Stimulated activated CD8-positive, alpha-beta memory T cell treated with anti-CD3 and anti-CD28 coated beads, Interleukin-7, amount 100 ng/mL, for 4 hours (primary cell): ENCODE measurements around the gene C7.
"Not testable (repeated sequence)": the region's sequence is repeated elsewhere in the genome, so short reads cannot be mapped to it uniquely, and the experiment has no call there.

ENCODE experiments used
- DNase-seq, 2 donors: peaks; one replicate each; pipeline ENCODE4 v3.0.0-alpha.2; 2020; ENCODE audit warnings: low read depth in 2 of 2

The C7 gene

DNA sequence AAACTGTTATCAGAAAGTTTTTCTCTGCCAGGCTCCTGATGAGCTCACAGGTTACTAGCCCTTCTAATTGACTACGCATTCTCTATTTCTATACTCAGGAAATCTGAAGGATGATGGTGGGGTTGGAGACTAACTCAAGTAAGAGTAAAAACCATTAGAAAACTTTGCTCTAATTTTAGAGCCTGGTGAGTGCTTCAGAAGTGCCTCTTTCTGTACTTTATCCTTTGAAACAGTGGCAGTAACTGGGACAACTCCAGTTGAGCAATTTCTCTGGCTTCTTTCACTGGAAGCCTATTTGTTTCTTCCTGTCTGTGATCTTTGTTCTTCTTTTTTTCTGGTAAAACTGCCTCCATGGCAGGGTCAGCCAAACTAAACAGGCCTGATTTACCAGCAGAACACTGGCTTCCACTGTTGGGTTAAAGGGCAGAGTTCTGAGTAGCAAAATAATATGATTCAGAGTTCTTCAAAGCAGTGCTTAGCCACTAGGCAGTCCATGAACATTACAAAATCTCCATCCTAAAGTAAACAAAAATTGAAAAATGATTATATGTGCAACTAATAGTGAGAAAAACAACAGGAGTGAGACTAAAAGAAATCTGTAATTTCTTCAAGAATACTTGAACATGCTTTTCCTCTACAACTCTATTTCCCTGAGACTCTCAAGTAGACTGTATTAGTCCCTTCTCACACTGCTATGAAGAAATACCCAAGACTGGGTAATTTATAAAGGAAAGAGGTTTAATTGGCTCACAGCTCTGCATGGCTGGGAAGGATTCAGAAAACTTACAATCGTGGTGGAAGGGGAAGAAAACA, 82.1 kb downstream of the C7 start:
- DNase-seq: no peak

DNA sequence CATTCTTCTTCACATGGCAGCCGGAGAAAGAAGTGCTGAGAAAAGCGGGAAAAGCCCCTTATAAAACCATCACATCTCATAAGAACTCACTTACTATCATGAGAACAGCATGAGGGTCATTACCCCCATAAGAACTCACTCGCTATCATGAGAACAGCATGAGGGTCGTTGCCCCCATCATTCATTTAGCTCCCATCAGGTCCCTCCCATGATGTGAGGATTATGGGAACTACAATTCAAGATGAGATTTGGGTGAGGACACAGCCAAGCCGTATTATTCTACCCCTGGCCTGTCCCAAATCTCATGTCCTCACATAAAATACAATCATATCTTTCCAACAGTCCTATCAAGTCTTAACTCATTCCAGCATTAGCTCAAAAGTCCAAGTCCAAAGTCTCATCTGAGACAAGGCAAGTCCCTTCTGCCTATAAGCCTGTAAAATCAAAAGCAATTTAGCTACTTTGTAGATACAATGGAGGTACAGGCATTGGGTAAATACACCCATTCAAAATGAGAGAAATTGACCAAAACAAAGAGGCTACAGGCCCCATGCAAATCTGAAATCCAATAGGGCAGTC, 82.8 kb downstream of the C7 start:
- DNase-seq: no peak

DNA sequence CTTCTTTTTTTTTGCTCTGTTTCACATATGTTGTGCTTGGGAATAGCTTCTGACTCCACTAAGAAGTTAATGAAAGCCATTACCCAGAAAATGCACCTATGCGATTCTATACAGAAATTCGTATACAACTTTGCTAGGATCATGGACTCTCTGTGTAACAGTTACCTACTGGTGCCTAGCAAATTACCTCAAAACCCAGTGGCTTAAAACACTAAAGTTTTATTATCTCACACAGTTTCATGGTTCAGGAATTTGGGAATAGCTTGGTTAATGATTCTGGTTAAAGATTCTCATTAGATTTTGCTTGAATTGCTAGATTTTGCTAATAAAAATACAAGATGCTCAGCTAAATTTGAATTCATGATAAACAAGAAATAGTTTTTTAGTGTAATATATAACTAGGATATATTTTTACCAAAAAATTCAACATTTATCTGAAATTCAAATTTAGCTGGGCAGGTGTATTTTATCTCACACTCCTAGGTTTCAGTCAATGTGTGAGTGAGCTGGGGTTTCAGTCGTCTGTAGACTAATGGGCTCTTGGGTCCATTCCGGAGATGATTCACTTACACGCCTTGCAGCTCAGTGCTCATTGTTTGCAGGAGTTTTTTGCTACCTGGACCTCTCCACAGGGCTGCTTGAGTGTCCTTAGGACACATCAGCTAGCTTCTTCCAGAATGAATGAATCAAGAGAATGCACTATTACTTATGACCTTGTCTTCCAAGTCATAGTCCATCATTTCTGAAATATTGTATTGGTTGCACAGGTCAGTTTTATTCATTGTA, 86.7 kb downstream of the C7 start:
- no peak for DNase-seq

DNA sequence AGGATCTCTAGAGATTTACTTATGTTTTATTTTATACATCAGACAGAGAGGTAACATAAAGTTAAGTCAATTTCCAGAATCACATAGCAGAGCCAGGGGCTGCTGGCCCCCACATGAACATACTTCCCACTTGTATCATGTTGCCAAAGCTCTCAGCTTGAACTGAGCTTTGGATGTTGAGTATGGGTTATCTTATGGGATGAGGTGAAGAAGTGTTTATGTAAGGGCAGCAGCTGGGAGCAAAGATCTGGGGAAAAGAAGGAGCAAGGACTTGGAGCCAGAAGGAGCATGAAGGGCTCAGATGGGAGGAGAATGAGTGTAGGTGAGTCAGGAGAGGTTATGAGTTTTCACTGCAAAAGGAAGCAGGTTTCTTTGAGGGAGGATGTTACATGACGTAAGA, 89.8 kb downstream of the C7 start:
- DNase-seq: no peak

DNA sequence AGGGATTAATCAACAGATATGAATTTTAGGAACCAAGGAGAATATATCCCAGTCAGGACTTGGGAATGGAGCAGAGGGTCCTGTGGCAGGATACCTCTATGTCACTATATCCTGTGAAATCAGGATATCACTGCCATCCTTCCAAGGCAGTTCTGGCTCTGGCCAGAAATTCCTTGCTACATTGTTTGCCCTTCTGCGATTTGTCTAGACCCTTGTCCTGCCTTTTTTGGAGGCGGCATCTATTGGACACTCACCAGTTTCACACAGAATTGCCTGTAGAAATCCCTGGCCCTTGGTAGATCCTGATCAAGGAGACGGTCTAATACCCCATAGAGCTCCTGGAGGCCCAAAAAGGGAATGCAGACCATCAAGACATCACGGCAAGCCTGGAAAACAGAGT, 90.7 kb downstream of the C7 start:
- DNase-seq: no peak

DNA sequence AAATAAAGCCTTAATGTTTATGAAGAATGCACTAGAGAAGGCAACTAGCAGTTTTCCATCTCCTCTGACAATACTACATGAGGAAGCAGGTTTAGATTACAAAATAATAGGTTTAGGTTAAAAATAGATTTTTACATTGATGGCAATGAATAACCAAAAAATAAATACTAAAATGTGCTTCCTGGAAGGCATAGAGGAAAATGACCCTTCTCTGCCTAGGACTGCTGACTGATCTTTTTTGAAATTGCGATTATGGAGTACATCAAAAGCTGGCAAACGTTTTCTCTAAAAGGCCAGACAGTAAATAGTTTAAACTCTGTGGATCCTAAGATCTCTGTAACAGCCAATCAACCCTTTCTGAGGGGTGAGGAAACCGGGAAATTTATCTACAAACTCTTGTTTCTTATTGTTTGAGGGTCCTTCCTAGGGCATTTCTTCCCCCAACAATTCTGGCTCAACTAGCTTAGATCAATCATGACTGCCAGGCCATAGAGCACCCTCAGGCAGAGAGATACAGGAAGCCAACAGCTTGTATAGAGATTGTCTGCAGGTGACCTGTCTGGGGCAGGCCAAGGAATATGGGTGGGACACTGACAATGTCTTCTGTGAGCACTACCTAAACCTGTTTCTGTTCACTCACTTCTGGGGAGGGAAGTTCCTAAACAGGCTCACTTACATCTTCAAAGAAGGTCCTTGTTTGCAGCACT, 94.5 kb downstream of the C7 start:
- no peak for DNase-seq

DNA sequence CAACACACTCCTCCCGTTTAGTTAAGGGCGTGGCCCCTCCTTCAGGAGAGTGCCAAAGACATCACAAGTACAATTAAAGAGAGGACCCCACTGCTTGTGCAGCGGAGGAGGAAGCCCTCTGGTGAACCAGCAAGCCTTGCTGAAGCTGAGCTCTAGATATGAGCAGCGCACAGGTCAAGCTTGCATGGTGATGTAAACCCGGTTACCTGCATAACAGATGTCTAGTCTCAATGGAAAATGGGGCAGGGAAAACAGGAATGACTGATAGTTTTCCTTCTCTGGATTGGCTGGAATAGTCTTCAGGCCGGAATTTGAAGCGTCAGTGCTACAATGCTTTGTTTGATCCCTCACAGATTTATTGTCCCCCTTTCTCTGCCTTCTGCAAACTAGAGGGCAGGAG, 95.6 kb downstream of the C7 start:
- DNase-seq: no peak

DNA sequence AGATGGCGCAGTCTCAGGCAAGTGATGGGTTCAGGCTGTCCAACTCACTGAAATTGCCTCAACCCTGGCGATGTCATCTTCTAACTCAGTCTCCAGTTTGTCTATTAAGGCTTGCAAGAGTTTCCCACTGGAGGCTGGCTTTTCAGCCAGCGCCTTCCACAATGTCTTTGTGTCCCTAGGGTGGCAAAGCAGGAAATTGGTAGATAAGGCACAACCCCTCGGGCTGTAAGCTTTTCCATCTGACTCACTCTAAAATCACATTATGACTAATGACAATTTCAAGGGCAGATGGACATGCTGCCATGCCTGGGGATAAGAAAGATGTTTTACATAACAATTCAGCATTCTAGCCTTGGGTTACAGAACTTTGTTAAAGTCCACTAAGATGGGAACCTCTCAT, 99.9 kb downstream of the C7 start:
- DNase-seq: no peak

DNA sequence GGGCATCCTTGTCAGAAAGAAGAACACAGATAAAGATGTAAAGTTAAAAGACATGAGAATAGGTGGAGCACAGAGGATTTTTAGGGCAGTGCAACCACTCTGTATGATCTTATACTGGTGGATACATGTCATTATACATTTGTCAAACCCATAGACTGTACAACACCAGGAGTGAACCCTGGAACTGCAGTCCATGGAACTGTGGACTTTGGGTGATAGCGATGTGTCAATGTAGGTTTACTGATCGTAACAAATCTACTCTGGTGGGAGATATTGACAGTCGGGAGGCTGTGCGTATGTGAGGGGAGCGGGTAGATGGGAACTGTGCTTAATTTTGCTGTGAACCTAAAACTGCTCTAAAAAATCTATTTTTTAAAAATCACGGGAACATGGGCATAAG, 101.3 kb downstream of the C7 start:
- DNase-seq: no peak

DNA sequence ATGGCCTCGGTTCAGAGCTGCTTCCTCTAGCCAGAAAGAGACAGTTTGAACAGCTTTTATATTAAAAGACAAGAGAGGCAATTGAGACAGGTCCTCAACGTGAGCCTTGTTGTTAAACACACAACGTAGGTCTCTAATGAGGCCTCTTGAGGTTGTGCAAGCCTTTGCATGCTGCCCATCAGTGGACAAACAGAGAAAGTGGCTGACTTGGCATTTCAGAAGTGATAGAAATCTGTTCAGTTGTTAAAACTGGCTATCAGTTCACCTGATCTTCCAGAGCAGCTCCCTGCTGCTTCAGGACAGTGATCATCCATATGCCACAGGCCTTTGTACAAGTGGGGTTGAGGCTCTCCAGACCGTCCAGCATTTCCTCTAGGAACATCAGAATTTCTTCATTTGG, 103.0 kb downstream of the C7 start:
- DNase-seq: no peak

DNA sequence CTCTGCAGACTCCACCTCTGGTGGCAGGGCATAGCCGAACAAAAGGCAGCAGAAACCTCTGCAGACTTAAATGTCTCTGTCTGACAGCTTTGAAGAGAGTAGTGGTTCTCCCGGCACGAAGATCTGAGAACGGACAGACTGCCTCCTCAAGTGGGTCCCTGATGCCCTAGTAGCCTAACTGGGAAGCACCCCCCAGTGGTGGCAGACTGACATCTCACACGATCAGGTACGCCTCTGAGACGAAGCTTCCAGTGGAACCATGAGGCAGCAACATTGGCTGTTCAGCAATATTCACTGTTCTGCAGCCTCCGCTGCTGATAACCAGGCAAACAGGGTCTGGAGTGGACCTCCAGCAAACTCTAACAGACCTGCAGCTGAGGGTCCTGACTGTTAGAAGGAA, 113.3 kb downstream of the C7 start:
- DNase-seq: not testable (repeated sequence)
